Activated T-cell treated with anti-CD3 and anti-CD28 coated beads, Interleukin-2, amount 50 U/mL, for 4 hours (primary cell): ENCODE results near the gene NKX6-1. TPM values are rescaled to one million over a fixed set of nuclear protein-coding genes. Genes with fewer than 3 reads are reported as not detected.

Experiments used
- ATAC-seq, 2 donors: fragments of 200-7000 bp; cut with Tn5 transposase; one replicate each; pipeline ENCODE4 v1.10.0; 2021
- DNase-seq: peaks from one replicate; pipeline ENCODE4 v3.0.0-alpha.2; 2020
- H3K27me3 Mint-ChIP-seq: one replicate; pipeline ENCODE4 v1.8.0; 2021; ENCODE audit warnings: low read depth, mixed read lengths
- H3K36me3 Mint-ChIP-seq: one replicate; pipeline ENCODE4 v1.8.0; 2022; ENCODE audit warnings: mixed read lengths; ENCODE audit not compliant: insufficient read depth
- H3K4me1 Mint-ChIP-seq: one replicate; pipeline ENCODE4 v1.8.0; 2021; ENCODE audit warnings: low read depth, mixed read lengths
- H3K4me3 Mint-ChIP-seq: one replicate; pipeline ENCODE4 v1.8.0; 2021; ENCODE audit warnings: mild to moderate bottlenecking, moderate library complexity, mixed read lengths
- H3K9me3 Mint-ChIP-seq: one replicate; pipeline ENCODE4 v1.8.0; 2021; ENCODE audit warnings: mixed read lengths
- total RNA-seq, 3 donors: library from RNA; stranded (reverse); gene quantifications; one replicate each; pipeline ENCODE4 v1.2.1, GENCODE V29; 2021

Gene NKX6-1
- total RNA-seq, result not detected

DNA sequence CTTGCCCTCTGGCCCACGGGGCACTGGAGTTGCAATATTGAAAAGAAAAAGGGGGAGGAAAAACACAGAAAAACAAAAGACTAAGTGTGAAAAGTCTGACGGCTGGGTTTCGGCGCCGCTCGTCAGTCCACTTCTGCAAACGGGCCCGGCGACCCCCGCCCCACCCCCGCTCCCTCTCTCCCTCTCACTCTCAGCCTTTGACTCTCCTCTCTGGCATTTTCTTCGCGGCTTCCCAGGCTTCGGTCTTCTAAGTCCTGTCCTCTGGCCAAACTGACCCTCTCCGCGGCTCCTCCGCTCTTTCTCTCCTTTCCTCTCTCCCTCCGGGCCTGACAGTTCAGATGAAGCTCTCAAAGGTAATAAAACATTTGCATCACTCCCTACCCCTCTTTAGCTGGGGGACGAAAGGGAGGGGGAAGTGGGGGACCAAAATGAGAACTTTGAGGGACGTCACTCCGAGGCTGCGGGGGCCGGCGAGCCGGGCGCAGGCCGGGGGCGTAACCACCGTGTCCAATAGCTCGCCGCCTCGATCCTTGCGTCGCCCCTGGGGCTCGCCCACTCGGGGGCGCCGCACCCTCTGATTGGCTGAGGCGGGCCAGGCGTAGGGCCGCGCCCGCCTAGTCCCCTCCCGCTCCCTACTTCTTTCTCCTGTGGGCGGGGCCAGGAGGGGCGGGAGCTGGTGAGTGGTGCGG, at the start of gene NKX6-1:
Gene NKX6-1, minus strand, starts transcription at position 358 of the 689 bp plus-strand sequence. CDS start 1,064 bp downstream, outside the sequence.
- H3K4me1 Mint-ChIP-seq, result peaks cover 14% of the 10 kb centered on the region
- DNase-seq (no peak), ATAC-seq (peak in 1 of 2 donors; percentile 42)
- peaks cover 11% of the 10 kb centered on the region for H3K9me3 Mint-ChIP-seq
- H3K27me3 Mint-ChIP-seq, result peaks cover 87% of the 10 kb centered on the region
- H3K36me3 Mint-ChIP-seq, result no peaks in the 10 kb centered on the region
- H3K4me3 Mint-ChIP-seq, result peak within 1 kb of the TSS; percentile 72

DNA sequence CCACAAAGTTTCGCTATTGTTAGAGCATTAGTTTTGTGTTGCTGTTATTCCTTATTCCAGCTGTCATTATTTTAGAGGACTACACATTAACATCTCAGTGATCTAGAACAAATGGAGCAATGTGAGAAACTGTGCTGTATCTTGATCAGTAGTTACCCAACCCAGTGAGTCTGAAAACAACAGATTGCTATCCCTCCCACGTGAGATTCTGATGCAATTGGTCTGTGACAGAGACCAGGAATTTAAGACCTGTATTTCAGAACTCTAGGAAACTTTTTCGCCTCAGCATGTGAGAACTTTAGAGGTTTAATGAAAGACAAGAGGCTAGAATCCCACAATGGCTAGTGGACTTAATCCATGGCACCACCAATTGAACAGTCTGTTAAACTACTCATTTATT, 48.1 kb upstream of the NKX6-1 start:
- Mint-ChIP-seq H3K4me1 (no peaks in the 10 kb centered on the region), H3K4me3 (no peak overlapping the region), H3K36me3 (no peaks in the 10 kb centered on the region), H3K27me3 (peaks cover 14% of the 10 kb centered on the region), H3K9me3 (no peaks in the 10 kb centered on the region)
- ATAC-seq (no peak), DNase-seq (no peak)

GRCh38 chr4:84545093-84545492, 46.0 kb upstream of the NKX6-1 start:
- Mint-ChIP-seq H3K9me3 (no peaks in the 10 kb centered on the region), H3K4me3 (no peak overlapping the region), H3K36me3 (no peaks in the 10 kb centered on the region), H3K4me1 (no peaks in the 10 kb centered on the region), H3K27me3 (peaks cover 14% of the 10 kb centered on the region)
- ATAC-seq (no peak), DNase-seq (no peak)

DNA sequence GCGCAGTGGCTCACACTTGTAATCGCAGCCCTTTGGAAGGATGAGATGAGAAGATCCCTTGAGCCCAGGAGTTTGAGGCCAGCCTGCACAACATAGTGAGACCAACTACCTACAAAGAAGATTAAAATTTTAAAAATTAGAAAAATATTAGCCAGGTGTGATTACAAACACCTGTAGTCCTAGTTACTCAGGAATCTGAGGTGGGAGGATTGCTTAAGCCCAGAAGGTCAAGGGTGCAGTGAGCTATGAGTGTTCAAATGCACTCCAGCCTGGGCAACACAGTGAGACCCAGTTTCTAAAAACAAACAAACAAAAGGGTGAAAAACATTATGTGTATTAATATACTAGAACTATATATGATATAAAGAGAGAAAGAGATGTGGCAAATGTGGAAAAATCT, 36.8 kb upstream of the NKX6-1 start:
- ATAC-seq (no peak), DNase-seq (no peak)
- Mint-ChIP-seq H3K4me3 (no peak overlapping the region), H3K9me3 (no peaks in the 10 kb centered on the region), H3K36me3 (no peaks in the 10 kb centered on the region), H3K27me3 (peaks cover 6% of the 10 kb centered on the region), H3K4me1 (no peaks in the 10 kb centered on the region)

DNA sequence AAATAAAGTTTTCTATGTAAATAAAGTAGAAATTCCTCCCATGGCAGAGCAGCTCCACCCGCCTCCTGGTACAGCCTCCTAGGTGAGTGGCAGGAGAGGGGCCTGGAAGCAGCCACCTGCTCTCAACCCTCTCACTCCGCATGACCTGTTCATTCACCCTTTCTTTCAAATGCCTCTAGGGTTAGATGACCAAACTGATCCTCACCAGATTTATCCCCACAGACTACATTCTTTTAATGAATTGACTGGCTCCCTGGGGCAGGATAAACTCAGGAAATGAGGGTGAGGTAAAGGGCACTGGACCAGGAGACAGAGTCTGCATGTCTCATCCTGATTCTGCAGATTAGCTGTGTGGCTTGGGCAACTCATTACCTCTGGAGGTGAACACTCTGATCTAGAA, 32.6 kb upstream of the NKX6-1 start:
- no peak overlapping the region for H3K4me3 Mint-ChIP-seq
- DNase-seq, result no peak
- H3K9me3 Mint-ChIP-seq, result no peaks in the 10 kb centered on the region
- H3K27me3 Mint-ChIP-seq, result peaks cover 6% of the 10 kb centered on the region
- H3K36me3 Mint-ChIP-seq, result no peaks in the 10 kb centered on the region
- no peaks in the 10 kb centered on the region for H3K4me1 Mint-ChIP-seq
- ATAC-seq, result no peak

GRCh38 chr4:84530871-84531270, 31.8 kb upstream of the NKX6-1 start:
- Mint-ChIP-seq H3K27me3 (peaks cover 6% of the 10 kb centered on the region), H3K36me3 (no peaks in the 10 kb centered on the region), H3K4me3 (no peak overlapping the region), H3K9me3 (no peaks in the 10 kb centered on the region), H3K4me1 (no peaks in the 10 kb centered on the region)
- DNase-seq, result no peak
- no peak for ATAC-seq

- H3K4me1 Mint-ChIP-seq, result no peaks in the 10 kb centered on the region
- H3K9me3 Mint-ChIP-seq, result no peaks in the 10 kb centered on the region
- no peak for ATAC-seq
- no peaks in the 10 kb centered on the region for H3K36me3 Mint-ChIP-seq
- no peak for DNase-seq
- H3K4me3 Mint-ChIP-seq, result no peak overlapping the region
- peaks cover 6% of the 10 kb centered on the region for H3K27me3 Mint-ChIP-seq
Observed at GRCh38 chr4:84530454-84530853, 31.4 kb upstream of the NKX6-1 start.

DNA sequence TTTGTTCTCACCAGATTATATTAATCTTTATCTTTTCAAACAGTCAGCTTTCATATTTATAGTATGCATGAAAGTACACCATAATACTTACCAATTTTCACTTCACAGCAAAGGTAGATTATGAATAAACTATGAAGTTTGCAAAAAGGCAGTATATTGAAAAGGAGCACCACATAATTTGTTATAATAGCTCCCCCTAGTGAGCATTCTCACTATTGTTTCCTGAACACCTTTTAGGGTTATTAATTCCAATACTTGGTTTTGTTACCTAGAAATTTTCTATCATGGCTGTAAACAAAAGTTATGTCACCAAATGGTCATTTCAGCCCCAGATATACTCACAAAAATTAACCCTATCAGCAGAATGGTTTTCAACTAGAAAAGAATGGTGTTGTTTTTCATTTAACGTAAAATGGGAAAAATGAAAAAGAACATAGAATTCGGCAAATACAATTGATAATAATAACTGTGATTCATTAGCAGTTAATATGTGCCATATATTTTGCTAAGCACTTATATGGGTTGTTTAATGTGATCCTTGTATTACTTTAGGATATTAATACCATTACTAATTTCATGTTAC, 30.2 kb upstream of the NKX6-1 start:
- no peaks in the 10 kb centered on the region for H3K9me3 Mint-ChIP-seq
- peaks cover 6% of the 10 kb centered on the region for H3K27me3 Mint-ChIP-seq
- ATAC-seq, result no peak
- DNase-seq, result no peak
- no peaks in the 10 kb centered on the region for H3K36me3 Mint-ChIP-seq
- H3K4me3 Mint-ChIP-seq, result no peak overlapping the region
- no peaks in the 10 kb centered on the region for H3K4me1 Mint-ChIP-seq

DNA sequence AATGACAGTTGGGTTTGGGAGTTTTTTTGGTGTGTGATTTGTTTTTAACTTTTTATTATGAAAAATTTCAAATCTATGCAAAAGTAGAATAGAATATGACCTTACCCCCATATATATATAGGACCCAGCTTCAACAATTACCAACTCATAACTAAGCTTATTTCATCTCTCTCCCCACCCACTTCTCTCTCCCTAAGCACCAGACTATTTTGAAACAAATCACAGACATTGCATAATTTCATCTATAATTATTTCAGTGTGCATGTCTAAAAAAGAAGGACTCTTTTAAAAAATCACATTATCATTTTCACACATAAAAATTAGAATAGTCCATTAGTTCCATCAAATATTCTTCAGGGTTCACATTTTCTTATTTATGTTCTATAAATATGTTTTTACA, 28.3 kb upstream of the NKX6-1 start:
- no peaks in the 10 kb centered on the region for H3K4me1 Mint-ChIP-seq
- ATAC-seq (no peak), DNase-seq (no peak)
- no peaks in the 10 kb centered on the region for H3K9me3 Mint-ChIP-seq
- H3K27me3 Mint-ChIP-seq, result peaks cover 6% of the 10 kb centered on the region
- no peaks in the 10 kb centered on the region for H3K36me3 Mint-ChIP-seq
- no peak overlapping the region for H3K4me3 Mint-ChIP-seq

DNA sequence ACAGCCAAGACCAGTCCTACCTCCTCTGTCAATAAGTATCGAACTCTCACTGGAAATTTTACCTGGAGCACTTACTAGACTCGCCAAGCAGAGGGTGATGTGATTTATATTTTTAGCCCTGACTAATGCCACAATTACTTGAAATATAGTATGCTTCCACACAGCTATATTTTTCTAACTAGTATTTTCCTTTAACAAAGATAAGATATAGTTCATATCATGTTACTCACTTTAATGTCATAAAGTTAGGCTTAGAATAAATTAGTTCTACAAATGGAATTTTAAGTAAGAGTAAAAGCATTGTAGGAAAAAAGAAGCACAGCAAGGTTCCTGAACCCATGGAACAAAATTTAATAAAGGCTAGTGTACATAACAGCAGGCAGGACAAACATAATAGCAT, 16.0 kb upstream of the NKX6-1 start:
- Mint-ChIP-seq H3K27me3 (peaks cover 36% of the 10 kb centered on the region), H3K4me3 (no peak overlapping the region), H3K4me1 (no peaks in the 10 kb centered on the region), H3K36me3 (no peaks in the 10 kb centered on the region), H3K9me3 (no peaks in the 10 kb centered on the region)
- DNase-seq, result no peak
- ATAC-seq, result no peak

DNA sequence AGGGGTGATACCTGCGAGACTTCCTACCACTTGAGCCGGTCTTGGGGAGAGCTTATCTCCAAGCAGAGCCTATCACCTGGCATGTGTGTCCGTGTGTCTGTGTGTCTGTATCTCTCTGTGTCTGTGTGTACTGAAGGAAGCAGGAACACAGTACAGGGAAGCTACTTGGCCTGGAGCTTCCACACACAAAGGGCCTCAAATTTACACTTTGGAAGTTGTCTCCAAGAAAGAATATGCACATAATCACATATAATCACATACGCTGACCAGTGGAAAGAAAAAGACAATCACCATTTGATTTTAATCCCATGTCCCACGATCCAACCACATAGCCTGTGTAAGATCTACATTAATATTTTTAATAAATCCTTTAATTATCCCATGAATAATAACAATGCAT, 13.2 kb upstream of the NKX6-1 start:
- no peak for DNase-seq
- ATAC-seq, result no peak
- Mint-ChIP-seq H3K36me3 (no peaks in the 10 kb centered on the region), H3K9me3 (no peaks in the 10 kb centered on the region), H3K4me3 (no peak overlapping the region), H3K4me1 (no peaks in the 10 kb centered on the region), H3K27me3 (peaks cover 42% of the 10 kb centered on the region)

DNA sequence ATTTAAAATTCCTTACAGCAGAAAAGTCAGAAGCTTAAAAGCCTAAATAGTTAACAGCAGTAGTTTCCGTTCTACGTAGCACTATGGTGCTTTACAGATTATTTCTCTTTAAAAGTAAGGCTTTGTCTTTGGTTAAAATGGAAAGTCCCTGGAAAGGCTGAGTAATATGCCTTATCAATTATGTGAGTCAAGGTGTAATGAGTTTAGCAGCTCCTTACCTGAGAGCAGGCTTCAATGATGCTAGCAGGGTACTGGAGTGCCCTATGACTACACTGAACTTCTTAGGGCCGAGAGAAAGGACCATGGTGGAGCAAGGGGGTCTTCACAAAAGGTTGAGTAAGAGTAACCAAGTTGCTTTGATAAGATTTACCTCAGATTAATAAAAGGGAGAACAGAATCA, 12.6 kb upstream of the NKX6-1 start:
- ATAC-seq (no peak), DNase-seq (no peak)
- H3K4me3 Mint-ChIP-seq, result no peak overlapping the region
- H3K4me1 Mint-ChIP-seq, result no peaks in the 10 kb centered on the region
- H3K36me3 Mint-ChIP-seq, result no peaks in the 10 kb centered on the region
- H3K9me3 Mint-ChIP-seq, result no peaks in the 10 kb centered on the region
- peaks cover 41% of the 10 kb centered on the region for H3K27me3 Mint-ChIP-seq

DNA sequence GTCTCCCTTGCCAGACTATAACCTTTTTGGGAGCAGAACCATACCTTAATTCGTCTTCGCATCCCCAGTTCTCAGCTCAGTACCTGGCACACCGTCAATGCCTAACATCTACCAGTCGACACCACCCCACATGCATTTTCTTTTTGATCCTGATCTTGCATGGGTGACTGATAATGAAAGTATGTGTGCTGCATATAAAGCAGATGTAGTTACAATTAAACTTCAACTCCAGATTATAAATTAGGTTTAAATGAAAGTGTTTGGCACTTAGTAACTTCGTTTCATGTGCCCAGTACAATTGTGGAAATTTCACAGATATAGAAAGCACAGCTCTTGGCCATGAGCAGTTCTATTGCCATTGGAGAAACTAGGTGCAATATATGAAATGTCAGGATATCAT, 8.8 kb upstream of the NKX6-1 start:
- Mint-ChIP-seq H3K4me3 (no peak overlapping the region), H3K4me1 (no peaks in the 10 kb centered on the region), H3K9me3 (no peaks in the 10 kb centered on the region), H3K36me3 (no peaks in the 10 kb centered on the region), H3K27me3 (peaks cover 55% of the 10 kb centered on the region)
- no peak for ATAC-seq
- DNase-seq, result no peak

GRCh38 chr4:84504821-84505220, 5.7 kb upstream of the NKX6-1 start:
- DNase-seq (no peak), ATAC-seq (no peak)
- H3K4me3 Mint-ChIP-seq, result no peak overlapping the region
- peaks cover 3% of the 10 kb centered on the region for H3K9me3 Mint-ChIP-seq
- H3K27me3 Mint-ChIP-seq, result peaks cover 74% of the 10 kb centered on the region
- no peaks in the 10 kb centered on the region for H3K36me3 Mint-ChIP-seq
- H3K4me1 Mint-ChIP-seq, result peaks cover 3% of the 10 kb centered on the region
